HG03442 (cell line): ENCODE data around the gene RPL28.

Experiments used
- ATAC-seq: cut with Tn5 transposase; IDR thresholded peaks from one replicate; pipeline ENCODE4 v1.9.1; 2021; ENCODE audit warnings: mild to moderate bottlenecking, moderate library complexity; ENCODE audit not compliant: unreplicated experiment

RPL28 gene

DNA sequence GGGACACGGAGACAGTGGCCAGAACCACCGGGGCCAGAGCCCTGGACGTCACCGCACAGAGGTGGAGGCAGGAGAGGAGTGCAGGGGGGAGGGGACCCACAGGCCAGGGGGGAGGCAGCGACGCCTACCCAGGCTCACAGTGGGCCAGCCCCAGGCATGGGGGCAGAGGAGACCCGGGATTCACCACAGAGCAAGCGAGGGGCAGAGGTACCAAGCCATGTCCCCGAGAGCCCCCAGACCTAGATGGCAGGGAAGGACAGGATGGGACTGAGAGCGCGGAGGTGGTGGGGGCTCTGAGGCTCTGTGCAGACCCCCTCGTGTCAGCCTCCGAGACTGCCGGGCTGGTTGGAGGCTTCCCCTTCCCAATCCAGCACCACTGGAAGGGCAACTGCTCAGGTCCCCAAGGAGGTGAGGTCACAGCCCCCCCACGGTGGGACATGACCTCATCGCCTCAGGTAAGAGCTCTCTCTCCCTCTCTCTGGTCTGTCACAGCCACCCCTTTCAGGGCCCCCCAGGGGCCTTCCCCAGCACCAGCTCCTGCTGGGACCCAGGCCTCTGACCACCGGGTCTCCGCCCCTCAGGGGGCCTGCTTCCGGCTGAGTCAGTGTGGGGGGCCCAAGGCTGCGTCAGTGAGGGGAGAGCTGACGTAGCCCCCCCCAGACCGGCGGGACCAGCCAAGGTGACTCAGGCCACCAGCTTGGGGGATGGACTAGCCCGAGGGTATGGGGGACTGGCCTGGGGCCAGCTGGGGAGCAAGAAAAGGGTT, 13.2 kb upstream of the RPL28 start:
- ATAC-seq: no peak

DNA sequence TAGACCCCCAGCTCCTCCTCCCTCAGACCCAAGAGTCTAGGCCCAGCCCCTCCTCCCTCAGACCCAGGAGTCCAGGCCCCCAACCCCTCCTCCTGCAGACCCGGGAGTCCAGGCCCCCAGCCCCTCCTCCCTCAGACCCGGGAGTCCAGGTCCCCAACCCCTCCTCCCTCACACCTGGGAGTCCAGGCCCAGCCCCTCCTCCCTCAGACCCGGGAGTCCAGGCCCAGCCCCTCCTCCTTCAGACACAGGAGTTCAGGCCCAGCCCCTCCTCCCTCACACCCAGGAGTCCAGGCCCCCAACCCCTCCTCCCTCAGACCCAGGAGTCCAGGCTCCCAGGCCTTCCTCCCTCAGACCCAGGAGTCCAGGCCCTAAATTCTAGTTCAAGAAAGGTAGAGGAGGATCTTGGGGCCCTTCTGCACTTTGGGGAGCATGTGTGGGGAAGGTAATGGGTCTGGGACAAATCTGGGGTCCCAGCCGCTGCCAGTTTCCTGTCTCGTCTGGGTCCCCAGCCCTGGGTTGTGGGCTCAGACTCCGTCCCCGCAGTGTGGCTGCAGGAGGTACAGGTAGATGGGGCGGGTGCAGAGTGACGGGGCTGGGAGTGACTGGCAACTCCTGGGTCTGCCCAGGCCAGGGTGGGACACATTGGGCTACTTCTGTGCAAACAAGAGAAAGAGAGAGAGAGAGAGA, 12.3 kb upstream of the RPL28 start:
- no peak for ATAC-seq

DNA sequence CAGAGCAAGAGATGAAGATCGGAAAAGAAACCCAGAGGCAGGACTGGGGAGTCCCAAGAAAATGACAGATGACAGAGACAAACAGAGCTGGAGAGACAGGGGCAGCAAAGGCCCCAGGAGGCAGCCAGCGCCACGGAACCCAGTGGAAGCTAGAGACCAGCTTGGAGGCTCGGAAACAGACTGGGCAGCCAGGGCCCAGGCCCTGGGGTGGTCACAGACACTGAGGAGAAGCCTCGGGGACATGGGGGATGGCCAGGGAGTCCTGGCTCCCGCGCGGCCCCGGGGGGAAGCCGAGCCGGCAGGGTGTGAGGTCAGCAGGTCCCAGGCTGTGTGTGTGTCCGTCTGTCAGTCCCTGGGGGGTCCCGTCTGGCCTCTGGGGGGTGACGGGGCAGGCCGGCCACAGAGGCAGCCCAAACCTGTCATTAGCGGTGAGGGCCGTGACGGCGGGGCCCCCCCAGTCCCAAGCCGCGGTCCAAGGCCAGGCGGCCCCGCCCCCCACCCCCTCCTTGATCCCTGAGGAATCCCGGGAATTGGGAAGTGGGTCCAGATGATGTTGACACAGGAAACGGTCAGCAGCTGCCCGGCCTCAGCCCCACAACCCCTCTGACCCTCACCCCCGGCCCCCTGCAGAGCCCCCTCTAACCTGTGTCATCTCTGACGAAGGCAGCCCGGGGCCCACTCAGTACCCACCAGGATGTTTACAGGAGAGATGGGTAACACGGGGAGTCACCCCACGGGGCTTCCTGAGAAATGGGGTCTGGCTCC, 11.6 kb upstream of the RPL28 start:
- no peak for ATAC-seq

DNA sequence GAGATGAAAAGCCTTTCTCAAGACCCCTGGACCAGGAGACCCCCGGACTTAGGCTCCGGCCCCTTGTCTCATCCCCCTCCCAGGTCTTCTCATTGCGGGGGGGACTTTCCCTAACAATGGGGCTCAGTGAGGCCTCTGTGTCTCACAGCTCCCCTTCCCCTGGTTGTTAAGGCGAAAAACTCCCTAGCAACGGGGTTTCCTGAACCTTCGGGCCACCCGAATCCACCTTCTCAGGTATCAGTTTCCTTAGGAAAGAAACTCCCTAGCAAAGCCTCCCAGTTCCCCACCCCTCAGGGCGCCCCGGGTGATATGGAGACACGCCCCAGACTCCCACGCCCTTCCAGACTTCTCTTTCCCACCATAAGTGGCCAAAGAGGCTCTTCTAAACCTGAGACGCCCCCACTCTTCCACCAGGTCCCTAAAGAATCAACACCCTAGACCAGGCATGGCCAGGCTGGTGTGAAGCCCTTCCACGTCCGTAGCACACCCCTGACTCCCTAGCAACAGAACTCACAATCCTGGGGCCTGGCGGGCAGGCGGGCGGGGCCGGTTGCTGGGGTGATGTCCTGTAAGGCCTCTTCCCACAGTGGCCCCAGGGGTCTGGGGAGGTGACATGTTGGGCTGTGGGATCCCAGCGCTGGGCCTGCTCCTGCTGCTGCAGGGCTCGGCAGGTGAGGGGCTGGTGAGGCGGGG, 9.3 kb upstream of the RPL28 start, which contains the start of gene TMEM190:
Gene TMEM190, plus strand, starts transcription at position 586 of the 693 bp plus-strand sequence. Its CDS starts 28 bp downstream, at position 614.
- no peak for ATAC-seq

DNA sequence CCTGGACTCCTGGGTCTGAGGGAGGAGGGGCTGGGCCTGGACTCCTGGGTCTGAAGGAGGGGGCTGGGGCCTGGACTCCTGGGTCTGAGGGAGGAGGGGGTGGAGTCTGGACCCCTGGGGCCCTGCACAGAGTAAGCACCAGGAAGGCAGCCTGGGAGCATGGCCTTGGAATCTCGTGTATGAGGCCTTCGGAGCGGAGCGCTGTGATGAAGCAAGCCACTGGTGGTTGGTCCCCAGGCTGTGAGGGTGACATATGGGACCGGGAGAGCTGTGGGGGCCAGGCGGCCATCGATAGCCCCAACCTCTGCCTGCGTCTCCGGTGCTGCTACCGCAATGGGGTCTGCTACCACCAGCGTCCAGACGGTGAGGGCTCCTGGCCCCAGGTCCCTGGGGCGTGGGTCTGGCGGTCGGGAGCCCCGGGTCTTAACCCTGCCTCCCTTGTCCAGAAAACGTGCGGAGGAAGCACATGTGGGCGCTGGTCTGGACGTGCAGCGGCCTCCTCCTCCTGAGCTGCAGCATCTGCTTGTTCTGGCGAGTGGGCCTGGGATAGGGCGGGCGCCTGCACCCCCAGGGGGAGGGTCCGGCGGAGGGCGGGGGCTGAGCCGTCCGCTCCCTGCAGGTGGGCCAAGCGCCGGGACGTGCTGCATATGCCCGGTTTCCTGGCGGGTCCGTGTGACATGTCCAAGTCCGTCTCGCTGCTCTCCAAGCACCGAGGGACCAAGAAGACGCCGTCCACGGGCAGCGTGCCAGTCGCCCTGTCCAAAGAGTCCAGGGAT, 8.2 kb upstream of the RPL28 start:
- ATAC-seq: no peak

DNA sequence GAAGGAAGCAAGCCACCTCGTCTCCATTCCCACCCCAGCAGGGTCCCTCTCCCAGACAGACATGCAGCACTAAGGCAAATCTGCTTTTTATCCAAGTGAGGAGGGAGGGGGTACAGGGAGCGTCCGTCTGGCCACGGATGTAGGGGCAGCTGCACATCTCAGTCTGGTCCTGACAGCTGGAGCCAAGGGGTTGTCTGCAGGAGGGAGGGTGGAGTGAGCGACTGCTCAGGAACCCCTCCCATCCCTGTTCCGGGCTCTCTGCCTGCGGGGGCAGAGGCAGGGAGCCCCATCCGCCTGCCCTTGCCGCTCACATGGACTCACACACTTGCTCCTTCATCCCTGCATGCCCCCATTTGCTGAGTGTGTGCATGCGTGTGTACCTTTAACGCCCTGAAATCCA, 6.6 kb upstream of the RPL28 start:
- no peak for ATAC-seq

DNA sequence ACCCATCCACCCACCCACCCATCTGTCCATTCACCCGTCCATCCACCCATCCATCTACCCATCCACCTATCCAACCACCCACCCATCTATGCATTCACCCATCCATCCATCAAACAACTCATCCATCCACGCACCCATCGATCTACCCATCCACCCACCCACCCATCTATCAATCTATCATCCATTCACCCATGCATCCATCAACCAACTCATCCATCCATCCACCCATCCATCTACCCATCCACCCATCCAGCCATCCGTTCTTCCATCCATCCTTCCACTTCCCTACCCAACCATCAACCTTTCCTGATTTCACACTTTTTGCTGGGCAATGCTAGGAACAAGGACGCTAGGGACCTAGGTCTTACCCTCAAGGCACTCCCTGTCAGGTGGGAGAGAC, 3.7 kb upstream of the RPL28 start:
- no peak for ATAC-seq

DNA sequence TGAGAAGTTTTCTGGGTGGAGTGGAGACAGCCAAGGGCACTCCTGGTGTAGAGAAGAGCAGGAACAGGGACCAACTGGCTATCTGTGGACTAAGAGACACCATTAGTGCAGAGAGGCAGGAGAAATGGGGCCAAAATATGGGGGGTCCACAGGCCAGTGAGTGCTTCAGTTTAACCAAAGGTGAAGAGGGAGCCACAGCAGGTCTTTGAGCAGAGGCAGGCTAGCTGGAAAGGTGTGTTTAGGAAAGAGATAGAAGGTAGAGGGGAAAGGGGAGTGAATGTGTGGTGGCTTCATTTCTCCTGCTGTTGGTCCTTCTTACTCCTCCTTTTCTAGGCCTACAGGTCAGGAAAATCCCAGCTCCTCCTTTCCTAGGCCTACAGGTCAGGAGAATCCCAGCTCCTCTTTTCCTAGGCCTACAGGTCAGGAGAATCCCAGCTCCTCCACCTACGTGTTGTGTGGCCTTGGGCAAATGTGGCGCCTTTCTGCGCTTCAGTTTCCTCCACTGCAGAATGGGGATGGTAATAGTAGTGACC, 3.1 kb upstream of the RPL28 start:
- ATAC-seq: no peak

DNA sequence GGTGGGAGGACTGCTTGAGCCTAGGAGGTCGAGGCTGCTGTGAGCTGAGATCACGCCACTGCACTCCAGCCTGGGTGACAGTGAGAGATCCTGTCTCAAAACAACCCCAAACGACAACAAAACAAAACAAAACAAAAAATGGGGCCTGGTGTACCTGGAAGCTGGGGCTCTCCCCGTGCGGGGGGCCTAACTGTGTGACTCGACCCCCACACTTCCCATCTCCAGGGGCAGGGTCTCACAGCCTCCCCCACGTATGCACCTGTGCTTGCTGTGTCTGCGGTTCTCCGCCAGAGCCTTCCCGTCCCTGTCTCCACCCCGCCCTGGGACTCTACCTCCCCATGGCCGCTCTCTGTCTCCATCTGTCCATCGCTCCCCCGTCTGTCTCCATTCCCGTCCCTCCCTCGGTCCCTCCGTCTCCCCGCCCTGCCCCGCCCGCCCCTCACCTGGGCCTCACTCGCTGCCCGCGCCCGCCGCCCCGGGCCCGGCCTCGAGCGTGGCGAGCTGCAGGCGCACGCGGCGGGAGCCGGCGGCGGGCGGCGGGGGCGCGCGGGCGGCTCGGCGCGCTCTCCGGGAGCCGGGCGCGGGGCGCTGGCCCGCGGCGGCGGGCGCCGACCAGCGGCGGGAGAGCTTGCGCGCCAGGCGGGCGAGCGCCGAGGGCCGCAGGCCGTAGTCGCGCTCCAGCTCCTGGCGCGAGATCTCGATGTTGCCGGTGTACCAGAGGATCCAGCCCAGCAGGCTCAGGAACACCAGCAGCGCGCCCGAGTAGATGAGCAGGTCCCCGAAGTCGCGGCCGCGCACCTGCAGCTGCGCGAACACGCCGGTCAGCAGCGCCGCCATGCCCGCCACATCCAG, 2.2 kb upstream of the RPL28 start:
- no peak for ATAC-seq

DNA sequence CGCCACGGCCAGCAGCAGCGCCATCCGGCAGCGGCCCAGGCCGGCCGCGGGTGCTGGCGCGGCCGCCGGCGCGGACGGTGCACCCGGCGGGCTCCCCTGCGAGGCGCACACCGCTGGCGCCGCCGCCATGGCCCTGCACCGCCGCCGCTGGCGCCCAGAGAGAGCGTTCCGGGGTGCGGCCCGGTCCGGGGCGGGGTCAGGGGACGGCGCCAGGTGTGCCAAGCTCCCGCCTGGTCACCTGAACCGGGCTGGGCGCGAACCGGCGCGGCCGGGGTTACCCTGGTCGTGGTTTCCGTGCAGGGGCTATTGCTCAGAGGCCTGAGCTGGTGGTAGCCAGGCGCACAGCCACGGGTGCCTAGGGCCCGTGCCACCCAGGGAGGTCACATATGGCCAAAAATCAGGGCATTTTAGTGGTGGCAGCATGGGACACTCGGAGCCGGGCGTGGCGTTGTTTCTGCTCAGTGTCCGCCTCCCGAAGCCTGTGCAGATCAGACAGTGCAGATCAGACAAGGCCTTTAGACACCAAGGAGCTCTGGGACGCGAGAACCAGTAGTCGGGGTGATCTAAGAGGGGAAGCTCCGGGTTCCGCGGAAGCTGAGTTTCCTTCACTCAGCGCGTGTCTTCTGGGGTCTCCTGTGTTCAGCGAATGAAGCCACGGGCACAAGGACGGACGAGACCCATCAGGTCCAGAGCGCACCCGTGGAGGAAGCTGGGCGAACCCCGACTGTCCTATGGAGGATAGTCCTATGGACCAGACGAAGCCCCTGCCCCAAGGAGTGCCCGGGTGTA, 1.4 kb upstream of the RPL28 start, which contains the start of gene TMEM238:
Gene TMEM238, minus strand, starts transcription at position 162 of the 789 bp plus-strand sequence. Its CDS starts 33 bp downstream, at position 129.
- ATAC-seq: no peak

DNA sequence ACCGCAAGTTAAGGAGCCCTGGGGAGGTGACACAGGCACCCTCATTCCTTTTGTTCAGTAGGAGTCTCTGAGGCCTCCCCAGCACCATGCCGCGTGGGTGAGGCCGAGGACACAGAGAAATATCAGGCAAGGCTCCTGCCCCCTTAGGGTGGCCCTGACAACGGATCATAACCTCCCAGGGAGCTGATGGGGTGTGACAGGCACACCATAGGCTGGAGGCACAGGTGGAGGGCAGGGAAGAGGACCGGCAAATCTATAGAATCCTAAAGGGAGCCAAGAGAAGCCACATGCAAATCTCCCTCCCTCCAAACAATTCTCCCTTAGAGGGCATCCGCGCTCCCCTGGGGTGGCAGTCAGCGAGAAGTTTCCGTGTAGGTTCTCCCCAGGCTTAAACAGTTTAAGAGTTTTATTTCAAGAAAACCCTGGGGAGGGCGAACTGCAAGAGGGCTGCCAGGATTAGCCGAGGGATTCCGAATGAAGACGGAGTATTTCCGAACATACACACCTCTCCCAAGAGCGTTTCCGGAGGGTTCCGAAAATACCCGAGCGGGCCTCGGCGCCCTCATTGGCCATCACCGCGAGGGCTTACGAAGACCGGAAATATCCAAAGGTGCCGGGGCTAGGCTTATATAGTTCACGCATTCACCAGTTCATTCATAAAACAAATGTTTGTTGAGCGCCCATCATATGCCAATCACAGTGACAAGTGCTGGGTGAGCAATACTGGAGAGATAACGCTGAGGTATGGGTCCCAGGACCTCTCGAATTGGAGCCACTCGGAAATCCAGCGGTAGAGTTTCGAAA, 610 bp upstream of the RPL28 start:
- ATAC-seq: peak; percentile 48

DNA sequence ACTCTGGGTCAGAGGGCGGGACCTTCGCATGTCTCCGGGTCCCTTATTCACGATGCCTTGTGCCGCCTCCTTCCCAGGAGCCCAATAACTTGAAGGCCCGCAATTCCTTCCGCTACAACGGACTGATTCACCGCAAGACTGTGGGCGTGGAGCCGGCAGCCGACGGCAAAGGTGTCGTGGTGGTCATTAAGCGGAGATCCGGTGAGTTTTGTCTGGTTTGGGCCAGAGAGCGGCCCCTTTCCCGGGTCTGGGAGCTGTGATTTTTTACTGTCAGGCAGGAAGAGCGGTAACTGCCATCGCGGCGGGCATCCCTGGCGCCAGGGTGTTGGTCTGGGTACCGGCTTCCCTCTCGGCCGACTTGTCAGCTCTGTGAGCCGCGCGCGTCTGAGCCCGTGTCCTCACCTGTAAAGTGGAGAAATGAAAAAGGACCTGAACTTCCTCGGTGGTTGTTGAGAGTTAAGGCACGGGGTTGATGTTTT, 800 bp downstream of the RPL28 start:
- no peak for ATAC-seq

DNA sequence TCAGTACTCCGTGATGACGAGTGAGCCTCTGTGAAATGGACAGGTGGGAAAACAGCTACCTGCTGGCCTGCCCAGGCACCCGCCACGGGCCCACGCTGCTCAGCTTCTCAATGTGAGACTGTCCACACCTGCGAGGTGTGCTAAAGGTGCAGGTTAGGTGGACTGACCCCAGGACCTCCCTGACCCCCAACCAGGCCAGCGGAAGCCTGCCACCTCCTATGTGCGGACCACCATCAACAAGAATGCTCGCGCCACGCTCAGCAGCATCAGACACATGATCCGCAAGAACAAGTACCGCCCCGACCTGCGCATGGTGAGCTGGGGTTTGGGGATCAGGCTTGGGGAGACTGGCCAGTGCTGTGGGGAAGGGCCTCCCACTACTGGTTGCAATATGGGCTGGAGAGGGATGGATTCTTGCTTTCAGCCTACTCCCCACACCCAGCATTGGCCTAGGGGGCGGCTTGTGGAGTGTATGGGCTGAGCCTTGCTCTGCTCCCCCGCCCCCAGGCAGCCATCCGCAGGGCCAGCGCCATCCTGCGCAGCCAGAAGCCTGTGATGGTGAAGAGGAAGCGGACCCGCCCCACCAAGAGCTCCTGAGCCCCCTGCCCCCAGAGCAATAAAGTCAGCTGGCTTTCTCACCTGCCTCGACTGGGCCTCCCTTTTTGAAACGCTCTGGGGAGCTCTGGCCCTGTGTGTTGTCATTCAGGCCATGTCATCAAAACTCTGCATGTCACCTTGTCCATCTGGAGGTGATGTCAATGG, 2.2 kb downstream of the RPL28 start:
- no peak for ATAC-seq

DNA sequence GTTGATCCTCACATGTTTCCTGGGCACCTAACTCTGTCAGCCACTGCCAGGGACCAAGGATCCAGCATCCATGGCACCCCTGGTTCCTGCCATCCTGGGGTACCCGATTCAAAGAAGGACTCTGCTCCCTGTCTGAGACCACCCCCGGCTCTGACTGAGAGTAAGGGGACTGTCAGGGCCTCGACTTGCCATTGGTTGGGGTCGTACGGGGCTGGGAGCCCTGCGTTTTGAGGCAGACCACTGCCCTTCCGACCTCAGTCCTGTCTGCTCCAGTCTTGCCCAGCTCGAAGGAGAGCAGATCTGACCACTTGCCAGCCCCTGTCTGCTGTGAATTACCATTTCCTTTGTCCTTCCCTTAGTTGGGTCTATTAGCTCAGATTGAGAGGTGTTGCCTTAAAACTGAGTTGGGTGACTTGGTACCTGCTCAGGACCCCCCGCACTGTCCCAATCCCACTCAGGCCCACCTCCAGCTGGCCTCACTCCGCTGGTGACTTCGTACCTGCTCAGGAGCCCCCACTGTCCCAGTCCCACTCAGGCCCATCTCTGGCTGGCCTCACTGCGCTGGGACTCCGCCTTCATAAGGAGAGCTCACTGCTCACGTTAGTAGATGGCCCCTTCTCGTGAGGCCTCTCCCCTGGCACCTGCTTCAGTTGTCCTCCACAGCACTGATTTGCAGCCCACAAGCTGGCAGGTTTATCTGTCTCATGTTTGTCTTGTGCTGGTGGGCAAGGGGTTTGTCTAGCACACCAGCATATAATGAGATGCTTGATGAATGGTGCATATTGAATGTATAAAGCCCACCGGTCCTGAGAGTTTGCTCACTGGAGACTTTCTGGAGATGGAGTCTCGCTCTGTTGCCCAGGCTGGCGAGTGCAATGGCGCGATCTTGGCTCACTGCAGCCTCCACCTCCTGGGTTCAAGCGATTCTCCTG, 3.9 kb downstream of the RPL28 start:
- ATAC-seq: no peak

DNA sequence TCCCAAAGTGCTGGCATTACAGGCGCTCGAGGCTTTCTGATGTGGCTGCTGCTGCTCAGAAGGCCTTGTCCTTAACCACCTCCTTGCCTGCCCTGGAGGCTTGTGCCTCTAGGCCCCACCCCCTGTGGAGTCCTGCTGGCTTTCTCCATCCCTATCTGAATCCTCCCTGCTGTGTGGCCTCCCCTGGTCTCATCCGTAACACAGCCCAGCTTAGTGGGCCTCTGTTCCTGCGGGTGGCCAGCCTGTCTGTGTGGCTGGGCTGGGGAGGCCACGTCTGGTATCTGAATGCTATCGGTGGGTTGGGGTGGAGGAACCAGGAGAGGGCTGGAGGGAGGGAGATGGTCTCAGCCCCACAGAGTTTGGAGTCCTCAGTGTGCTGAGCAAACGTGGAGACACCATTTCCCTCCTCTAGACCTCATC, 4.7 kb downstream of the RPL28 start:
- no peak for ATAC-seq
